Activated CD4-positive, alpha-beta T cell treated with anti-CD3 and anti-CD28 coated beads for 36 hours (primary cell): ENCODE measurements around the gene ATG5. TPM values are rescaled to one million over a fixed set of nuclear protein-coding genes. Genes with fewer than 3 reads are reported as not detected.

Experiments
- ATAC-seq: fragments of 200-7000 bp; cut with Tn5 transposase; one replicate; pipeline ENCODE4 v1.10.0; 2021; ENCODE audit warnings: mild to moderate bottlenecking, moderate library complexity
- CTCF ChIA-PET: fragments of 350-600 bp; sonication (Branson Sonifier 250); formaldehyde crosslinking; loops from one replicate; lab custom pipeline; 2021; ENCODE audit warnings: antibody characterized with exemption; lab: Charles Lee
- POLR2A ChIA-PET: fragments of 350-600 bp; sonication (Branson Sonifier 250); formaldehyde crosslinking; loops from one replicate; lab custom pipeline; 2021; ENCODE audit warnings: antibody characterized with exemption, inconsistent platforms; lab: Charles Lee
- DNase-seq: peaks from one replicate; pipeline ENCODE4 v3.0.0-alpha.2; 2020
- H3K27ac Mint-ChIP-seq: one replicate; pipeline ENCODE4 v1.8.0; 2021; ENCODE audit warnings: mixed read lengths
- H3K27me3 Mint-ChIP-seq: one replicate; pipeline ENCODE4 v1.8.0; 2021; ENCODE audit warnings: mixed read lengths
- H3K36me3 Mint-ChIP-seq: one replicate; pipeline ENCODE4 v1.8.0; 2021; ENCODE audit warnings: low read depth, mixed read lengths
- H3K4me1 Mint-ChIP-seq: one replicate; pipeline ENCODE4 v1.8.0; 2021; ENCODE audit warnings: mixed read lengths
- H3K4me3 Mint-ChIP-seq: one replicate; pipeline ENCODE4 v1.8.0; 2021; ENCODE audit warnings: mild to moderate bottlenecking, moderate library complexity, mixed read lengths
- H3K9me3 Mint-ChIP-seq: one replicate; pipeline ENCODE4 v1.8.0; 2021; ENCODE audit warnings: low read depth, mixed read lengths
- intact Hi-C, 2 experiments: fragments of 100-400 bp; cut with DNase I in 1 of 2; cut with micrococcal nuclease in 1 of 2; formaldehyde crosslinking; loops; one replicate each; pipeline versions ENCODE4 v1.14.2 to v1.15.1; 2022 to 2024; cut with DNase I, micrococcal nuclease
- total RNA-seq, 2 experiments: library from RNA; stranded (reverse); gene quantifications; one replicate each; pipeline ENCODE4 v1.2.3, GENCODE V29; 2021

Gene ATG5
- total RNA-seq, 2 experiments from 2014 or later: 27.2 to 31.6 TPM

- Mint-ChIP-seq H3K36me3 (no peaks in the 10 kb centered on the region), H3K27me3 (peaks cover 2% of the 10 kb centered on the region), H3K4me1 (peaks cover 49% of the 10 kb centered on the region), H3K4me3 (no peak overlapping the region), H3K9me3 (no peaks in the 10 kb centered on the region), H3K27ac (no peak overlapping the region)
- intact Hi-C loops: loop anchor here in 1 of 2 experiments (2.0 kb wide), 1 partner anchor 21 kb away; no protein-coding TSS in a partner anchor
- ATAC-seq: no peak
- DNase-seq: no peak
- ChIA-PET CTCF (interaction anchor here (3.8 kb wide), 1 partner anchor 79 kb away, joined by 20 read pairs; no protein-coding TSS in a partner anchor), POLR2A (no interaction called here)
Measured at GRCh38 chr6:106143665-106144064, 181.9 kb downstream of the ATG5 start.

GRCh38 chr6:106142876-106143431 is 182.6 kb downstream of the ATG5 start:
- DNase-seq: no peak
- no peak for ATAC-seq
- H3K4me3 Mint-ChIP-seq: no peak overlapping the region
- peaks cover 2% of the 10 kb centered on the region for H3K27me3 Mint-ChIP-seq
- H3K27ac Mint-ChIP-seq: no peak overlapping the region
- intact Hi-C loops: no loop called here
- no peaks in the 10 kb centered on the region for H3K9me3 Mint-ChIP-seq
- CTCF ChIA-PET: interaction anchor here (0.6 to 3.8 kb wide), 3 partner anchors 20 to 242 kb away, joined by 4 to 20 read pairs (median 12); no protein-coding TSS in a partner anchor
- H3K36me3 Mint-ChIP-seq: no peaks in the 10 kb centered on the region
- POLR2A ChIA-PET: no interaction called here
- H3K4me1 Mint-ChIP-seq: peaks cover 49% of the 10 kb centered on the region

- intact Hi-C loops: loop anchor here (1.0 to 2.0 kb wide), 5 partner anchors 23 to 43 kb away; no protein-coding TSS in a partner anchor
- ChIA-PET POLR2A (interaction anchor here (0.5 to 1.7 kb wide), 8 partner anchors 22 to 852 kb away, joined by 3 to 11 read pairs (median 3); no protein-coding TSS in a partner anchor), CTCF (interaction anchor here (0.5 to 3.8 kb wide), 9 partner anchors 12 to 984 kb away, joined by 3 to 20 read pairs (median 5); no protein-coding TSS in a partner anchor)
- DNase-seq (peak; percentile 76), ATAC-seq (peak; percentile 93)
- no peaks in the 10 kb centered on the region for H3K36me3 Mint-ChIP-seq
- H3K27me3 Mint-ChIP-seq: peaks cover 2% of the 10 kb centered on the region
- no peaks in the 10 kb centered on the region for H3K9me3 Mint-ChIP-seq
- H3K4me1 Mint-ChIP-seq: peaks cover 48% of the 10 kb centered on the region
- peak overlapping the region; percentile 26 for H3K4me3 Mint-ChIP-seq
- H3K27ac Mint-ChIP-seq: peak overlapping the region; percentile 85
Measured at GRCh38 chr6:106141441-106142237, 183.9 kb downstream of the ATG5 start.

- H3K27ac Mint-ChIP-seq: no peak overlapping the region
- H3K36me3 Mint-ChIP-seq: no peaks in the 10 kb centered on the region
- CTCF ChIA-PET: interaction anchor here (0.6 kb wide), 1 partner anchor 84 kb away, joined by 3 read pairs; no protein-coding TSS in a partner anchor
- ATAC-seq (no peak), DNase-seq (no peak)
- no peak overlapping the region for H3K4me3 Mint-ChIP-seq
- H3K9me3 Mint-ChIP-seq: no peaks in the 10 kb centered on the region
- POLR2A ChIA-PET: no interaction called here
- intact Hi-C loops: no loop called here
- H3K4me1 Mint-ChIP-seq: peaks cover 35% of the 10 kb centered on the region
- peaks cover 4% of the 10 kb centered on the region for H3K27me3 Mint-ChIP-seq
Measured at GRCh38 chr6:106138151-106138550, 187.4 kb downstream of the ATG5 start.

- intact Hi-C loops: no loop called here
- CTCF ChIA-PET: no interaction called here
- H3K27ac Mint-ChIP-seq: no peak overlapping the region
Measured at GRCh38 chr6:106136845-106137244, 188.7 kb downstream of the ATG5 start.

GRCh38 chr6:106135911-106136571 is 189.5 kb downstream of the ATG5 start:
- POLR2A ChIA-PET: no interaction called here
- peaks cover 14% of the 10 kb centered on the region for H3K4me1 Mint-ChIP-seq
- CTCF ChIA-PET: no interaction called here
- H3K9me3 Mint-ChIP-seq: no peaks in the 10 kb centered on the region
- H3K27ac Mint-ChIP-seq: no peak overlapping the region
- DNase-seq (no peak), ATAC-seq (no peak)
- no peak overlapping the region for H3K4me3 Mint-ChIP-seq
- intact Hi-C loops: no loop called here
- H3K36me3 Mint-ChIP-seq: no peaks in the 10 kb centered on the region
- H3K27me3 Mint-ChIP-seq: peaks cover 4% of the 10 kb centered on the region

More at GRCh38 chr6:106136845-106137244, 188.7 kb downstream of the ATG5 start:
- Mint-ChIP-seq H3K36me3 (no peaks in the 10 kb centered on the region), H3K27me3 (peaks cover 4% of the 10 kb centered on the region), H3K4me3 (no peak overlapping the region), H3K9me3 (no peaks in the 10 kb centered on the region), H3K4me1 (peaks cover 22% of the 10 kb centered on the region)
- DNase-seq (no peak), ATAC-seq (no peak)
- POLR2A ChIA-PET: no interaction called here

GRCh38 chr6:106134906-106135634 is 190.5 kb downstream of the ATG5 start:
- POLR2A ChIA-PET: no interaction called here
- Mint-ChIP-seq H3K36me3 (no peaks in the 10 kb centered on the region), H3K9me3 (no peaks in the 10 kb centered on the region), H3K4me1 (peaks cover 11% of the 10 kb centered on the region), H3K4me3 (no peak overlapping the region), H3K27ac (no peak overlapping the region), H3K27me3 (peaks cover 4% of the 10 kb centered on the region)
- DNase-seq (peak; percentile 60), ATAC-seq (peak; percentile 91)
- CTCF ChIA-PET: no interaction called here
- intact Hi-C loops: no loop called here

Other genes with a start within 250 kb of the ATG5 start
- 10 to 100 TPM; 20.1 to 35.6 TPM for gene PRDM1, start 239.4 kb downstream of the ATG5 start, total RNA-seq
- 10 to 100 TPM; 26.2 to 26.6 TPM for gene CRYBG1, start 35.0 kb upstream of the ATG5 start, total RNA-seq